ENCODE data around the gene MZF1. TPM values are rescaled to one million over a fixed set of nuclear protein-coding genes. Genes with fewer than 3 reads are reported as not detected.

MZF1 gene
- total RNA-seq, 1 experiment from 2014 or later = not detected

- Histone ChIP-seq H3K27me3 (ENCODE audit: insufficient read depth, low read depth) (peaks cover 51% of the 10 kb centered on the region), H3K79me2 (ENCODE audit: low read depth) (no peaks in the 10 kb centered on the region), H3K4me1 (replicated peaks; ENCODE audit: insufficient read depth) (no peaks in the 10 kb centered on the region), H3K9me2 (ENCODE audit: insufficient read depth) (no peaks in the 10 kb centered on the region), H3F3A (ENCODE audit: insufficient read depth, low read depth) (no peaks in the 10 kb centered on the region), H4K20me1 (ENCODE audit: insufficient read depth) (no peaks in the 10 kb centered on the region), H3K4me3 (no peak overlapping the region), H3K27ac (no peak overlapping the region), H2AFZ (no peak overlapping the region), H3K36me3 (ENCODE audit: low read depth) (no peaks in the 10 kb centered on the region), H3K4me2 (no peak overlapping the region), H3K9me3 (ENCODE audit: insufficient read depth, low read depth) (no peaks in the 10 kb centered on the region)
- intact Hi-C loops (cut with micrococcal nuclease; ENCODE audit: unreplicated experiment) = no loop called here
- POLR2A ChIA-PET (ENCODE audit: unreplicated experiment) = no interaction called here
- CTCF ChIA-PET = no interaction called here
- DNase-seq = no peak
- BruUV-seq (replicated peaks) = no TSS peak
- no peak for TF ChIP-seq CTCF (conservative IDR thresholded peaks at IDR 0.05)
- no peak for TF ChIP-seq EZH2 (IDR thresholded peaks at IDR 0.05; ENCODE audit: low read depth)
These were observed 41.9 kb downstream of the MZF1 start for GRCh38 chr19:58531034-58531840.

GRCh38 chr19:58529405-58529804 is 43.7 kb downstream of the MZF1 start:
- H3K9me2 ChIP-seq (ENCODE audit: insufficient read depth) = no peaks in the 10 kb centered on the region
- H4K20me1 ChIP-seq (ENCODE audit: insufficient read depth) = no peaks in the 10 kb centered on the region
- POLR2A ChIA-PET (ENCODE audit: unreplicated experiment) = no interaction called here
- TF ChIP-seq EZH2 (IDR thresholded peaks at IDR 0.05; ENCODE audit: low read depth) (no peak), CTCF (conservative IDR thresholded peaks at IDR 0.05) (no peak)
- peaks cover 51% of the 10 kb centered on the region for H3K27me3 ChIP-seq (ENCODE audit: insufficient read depth, low read depth)
- CTCF ChIA-PET = no interaction called here
- intact Hi-C loops (cut with micrococcal nuclease; ENCODE audit: unreplicated experiment) = no loop called here
- H3K27ac ChIP-seq = no peak overlapping the region
- H3K79me2 ChIP-seq (ENCODE audit: low read depth) = no peaks in the 10 kb centered on the region
- no peak overlapping the region for H2AFZ ChIP-seq
- no TSS peak for BruUV-seq (replicated peaks)
- no peaks in the 10 kb centered on the region for H3K4me1 ChIP-seq (replicated peaks; ENCODE audit: insufficient read depth)
- H3K4me3 ChIP-seq = no peak overlapping the region
- H3K4me2 ChIP-seq = no peak overlapping the region
- DNase-seq = no peak
- no peaks in the 10 kb centered on the region for H3K9me3 ChIP-seq (ENCODE audit: insufficient read depth, low read depth)
- no peaks in the 10 kb centered on the region for H3F3A ChIP-seq (ENCODE audit: insufficient read depth, low read depth)
- H3K36me3 ChIP-seq (ENCODE audit: low read depth) = no peaks in the 10 kb centered on the region

- H3K9me3 ChIP-seq (ENCODE audit: insufficient read depth, low read depth) = no peaks in the 10 kb centered on the region
- CTCF ChIA-PET = no interaction called here
- H4K20me1 ChIP-seq (ENCODE audit: insufficient read depth) = no peaks in the 10 kb centered on the region
- no peaks in the 10 kb centered on the region for H3K27me3 ChIP-seq (ENCODE audit: insufficient read depth, low read depth)
- H3K4me1 ChIP-seq (replicated peaks; ENCODE audit: insufficient read depth) = peaks cover 10% of the 10 kb centered on the region
- no peak overlapping the region for H2AFZ ChIP-seq
- no peak overlapping the region for H3K27ac ChIP-seq
- peaks cover 8% of the 10 kb centered on the region for H3K79me2 ChIP-seq (ENCODE audit: low read depth)
- H3K4me3 ChIP-seq = no peak overlapping the region
- POLR2A ChIA-PET (ENCODE audit: unreplicated experiment) = no interaction called here
- no peak for TF ChIP-seq CTCF (conservative IDR thresholded peaks at IDR 0.05)
- TF ChIP-seq EZH2 (IDR thresholded peaks at IDR 0.05; ENCODE audit: low read depth) = no peak
- H3K36me3 ChIP-seq (ENCODE audit: low read depth) = no peaks in the 10 kb centered on the region
- DNase-seq = no peak
- BruUV-seq (replicated peaks) = no TSS peak
- no peak overlapping the region for H3K4me2 ChIP-seq
- intact Hi-C loops (cut with micrococcal nuclease; ENCODE audit: unreplicated experiment) = no loop called here
- peaks cover 14% of the 10 kb centered on the region; the same call in 1 of the 2 replicates for H3F3A ChIP-seq (ENCODE audit: insufficient read depth, low read depth)
- H3K9me2 ChIP-seq (ENCODE audit: insufficient read depth) = no peaks in the 10 kb centered on the region
These were observed 50.4 kb downstream of the MZF1 start for GRCh38 chr19:58522709-58523108.
